Liver (tissue), 9 donors: ENCODE data around the gene NCOR1. TPM values are rescaled to one million over a fixed set of nuclear protein-coding genes. Genes with fewer than 3 reads are reported as not detected.

Experiments used
- DNase-seq: peaks from one replicate; pipeline ENCODE4 v3.0.0-alpha.2; 2017; ENCODE audit warnings: low spot score
- H3K27ac ChIP-seq, 2 donors: one replicate each; pipeline ENCODE4 v1.7.0; 2013; ENCODE audit warnings: inconsistent platforms in 2 of 2, low read length in 2 of 2, control low read depth in 1 of 2, low read depth in 1 of 2, mild to moderate bottlenecking in 1 of 2
- H3K27me3 ChIP-seq, 4 donors: one replicate each; pipeline versions ENCODE4 v1.6.1 to v1.7.0; 2013; ENCODE audit warnings: low read length in 3 of 4, inconsistent platforms in 1 of 4, mild to moderate bottlenecking in 1 of 4, moderate library complexity in 1 of 4; ENCODE audit not compliant: control insufficient read depth in 4 of 4, insufficient read depth in 4 of 4
- H3K36me3 ChIP-seq, 4 donors: one replicate each; pipeline versions ENCODE4 v1.6.1 to v1.7.0; 2013; ENCODE audit warnings: low read length in 3 of 4, mild to moderate bottlenecking in 3 of 4, low read depth in 1 of 4, moderate library complexity in 1 of 4; ENCODE audit not compliant: control insufficient read depth in 4 of 4, insufficient read depth in 3 of 4
- H3K4me1 ChIP-seq, 4 donors: one replicate each; pipeline versions ENCODE4 v1.6.1 to v1.7.0; 2013; ENCODE audit warnings: low read length in 3 of 4, mild to moderate bottlenecking in 3 of 4, moderate library complexity in 1 of 4; ENCODE audit not compliant: control insufficient read depth in 4 of 4, insufficient read depth in 4 of 4
- H3K4me3 ChIP-seq, 3 donors: one replicate each; pipeline versions ENCODE4 v1.6.1 to v1.7.0; 2013; ENCODE audit warnings: low read length in 3 of 3, control low read depth in 1 of 3, low read depth in 1 of 3, mild to moderate bottlenecking in 1 of 3
- H3K9ac ChIP-seq, 2 donors: one replicate each; pipeline ENCODE4 v1.7.0; 2013; ENCODE audit warnings: low read length in 2 of 2, mild to moderate bottlenecking in 2 of 2, moderate library complexity in 2 of 2, control low read depth in 1 of 2, low read depth in 1 of 2
- H3K9me3 ChIP-seq, 4 donors: one replicate each; pipeline versions ENCODE4 v1.6.1 to v1.7.0; 2013; ENCODE audit warnings: low read length in 3 of 4; ENCODE audit not compliant: control insufficient read depth in 4 of 4
- ATF3 ChIP-seq: IDR thresholded peaks from 2 replicates; pipeline ENCODE4 v1.6.1; 2016; ENCODE audit warnings: antibody characterized with exemption
- CTCF ChIP-seq: fragments of 150-350 bp; IDR thresholded peaks from 2 replicates; pipeline ENCODE4 v1.5.1; 2017; ENCODE audit warnings: improper control_type of control experiment, low read depth, low read length; ENCODE audit not compliant: missing input control
- EGR1 ChIP-seq, 2 donors: IDR thresholded peaks; 2 replicates each; pipeline ENCODE4 v1.6.1; 2016 to 2018; ENCODE audit warnings: antibody characterized with exemption in 2 of 2, low read depth in 2 of 2
- FOXA1 ChIP-seq: IDR thresholded peaks from 2 replicates; pipeline ENCODE4 v1.6.1; 2016; ENCODE audit warnings: antibody characterized with exemption
- FOXA2 ChIP-seq: IDR thresholded peaks from 2 replicates; pipeline ENCODE4 v1.6.1; 2016; ENCODE audit warnings: antibody characterized with exemption
- GABPA ChIP-seq, 2 donors: IDR thresholded peaks in 1 of 2; conservative IDR thresholded peaks in 1 of 2; 2 replicates each; pipeline ENCODE4 v1.6.1; 2016; ENCODE audit warnings: antibody characterized with exemption in 2 of 2, mild to moderate bottlenecking in 1 of 2, moderate library complexity in 1 of 2
- HNF4A ChIP-seq, 2 donors: conservative IDR thresholded peaks; 2 replicates each; pipeline ENCODE4 v1.6.1; 2016; ENCODE audit warnings: antibody characterized with exemption in 2 of 2, mild to moderate bottlenecking in 2 of 2
- HNF4G ChIP-seq: IDR thresholded peaks from 2 replicates; pipeline ENCODE4 v1.6.1; 2016; ENCODE audit warnings: antibody characterized with exemption
- JUND ChIP-seq, 2 donors: IDR thresholded peaks; 2 replicates each; pipeline ENCODE4 v1.6.1; 2016; ENCODE audit warnings: antibody characterized with exemption in 2 of 2
- MAX ChIP-seq: IDR thresholded peaks from 2 replicates; pipeline ENCODE4 v1.6.1; 2016; ENCODE audit warnings: antibody characterized with exemption
- NR2F2 ChIP-seq: IDR thresholded peaks from 2 replicates; pipeline ENCODE4 v1.6.1; 2016; ENCODE audit warnings: antibody characterized with exemption
- RAD21 ChIP-seq, 2 donors: IDR thresholded peaks; 2 replicates each; pipeline ENCODE4 v1.6.1; 2016; ENCODE audit warnings: antibody characterized with exemption in 2 of 2, mild to moderate bottlenecking in 2 of 2
- REST ChIP-seq: IDR thresholded peaks from 2 replicates; pipeline ENCODE4 v1.6.1; 2016; ENCODE audit warnings: antibody characterized with exemption, mild to moderate bottlenecking
- RXRA ChIP-seq, 2 donors: IDR thresholded peaks; 2 replicates each; pipeline ENCODE4 v1.6.1; 2017 to 2018; ENCODE audit warnings: antibody characterized with exemption in 2 of 2, mild to moderate bottlenecking in 1 of 2
- SP1 ChIP-seq: IDR thresholded peaks from 2 replicates; pipeline ENCODE4 v1.6.1; 2018; ENCODE audit warnings: antibody characterized with exemption, mild to moderate bottlenecking
- TAF1 ChIP-seq: conservative IDR thresholded peaks from 2 replicates; pipeline ENCODE4 v1.6.1; 2016; ENCODE audit warnings: antibody characterized with exemption, mild to moderate bottlenecking
- YY1 ChIP-seq: IDR thresholded peaks from 2 replicates; pipeline ENCODE4 v1.6.1; 2016; ENCODE audit warnings: antibody characterized with exemption, mild to moderate bottlenecking
- ZBTB33 ChIP-seq: IDR thresholded peaks from 2 replicates; pipeline ENCODE4 v1.6.1; 2016; ENCODE audit warnings: antibody characterized with exemption
- WGBS: extraction: QIAGEN DNeasy Blood & Tissue Kit; methylation state at CpG from one replicate; pipeline ENCODE4 v1.1.7; 2013; 5-methylcytosine and 5-hydroxymethylcytosine counted together
- polyA plus RNA-seq, 2 donors: library from polyadenylated mRNA; stranded (reverse) in 1 of 2; unstranded in 1 of 2; fragments of 200-250 nt in 1 of 2; fragments of >200 nt in 1 of 2; fragmentation: Nextera tagmentation in 1 of 2; extraction: Ambion mirVana in 1 of 2; gene quantifications; one replicate each; pipeline versions ENCODE4 v1.2.1 to v1.2.3, GENCODE V29; 2013 to 2015
- total RNA-seq, 2 donors: library from RNA; depleted of rRNA; stranded (reverse); fragments of >200 nt; gene quantifications; one replicate each; pipeline ENCODE4 v1.2.3, GENCODE V29; 2014
- donor health status: healthy.
- donor health status: healthy.
- donor health status: healthy.
- donor health status: healthy.
- donor health status: healthy.

Gene NCOR1
- total and polyA plus RNA-seq, 4 donors, result 23.6 to 94.8 (median 77.0) TPM

GRCh38 chr17:16033729-16034349 is 181.5 kb downstream of the NCOR1 start:
- TF ChIP-seq EGR1 (IDR thresholded peaks at IDR 0.05; ENCODE audit: low read depth in 2 of 2), result no peak
- no peak for TF ChIP-seq FOXA1
- no peak for TF ChIP-seq ZBTB33
- TF ChIP-seq CTCF, result no peak
- TF ChIP-seq JUND (IDR thresholded peaks at IDR 0.05), result no peak
- TF ChIP-seq FOXA2, result no peak
- no peak for TF ChIP-seq YY1
- no peak for TF ChIP-seq SP1
- no peak for TF ChIP-seq NR2F2
- TF ChIP-seq REST, result no peak
- no peak for TF ChIP-seq RXRA (IDR thresholded peaks at IDR 0.05)
- no peak for TF ChIP-seq HNF4A (conservative IDR thresholded peaks at IDR 0.05)
- TF ChIP-seq HNF4G, result no peak
- TF ChIP-seq ATF3, result no peak
- no peak for TF ChIP-seq RAD21 (IDR thresholded peaks at IDR 0.05)
- no peak for TF ChIP-seq TAF1
- TF ChIP-seq MAX, result no peak
- no peak for TF ChIP-seq GABPA (IDR thresholded peaks at IDR 0.05 in 1 of 2, conservative IDR thresholded peaks at IDR 0.05 in 1 of 2)
- Histone ChIP-seq H3K4me1 (peaks cover 0 to 3% (median 0%) of the 10 kb centered on the region in 4 donors), H3K36me3 (peaks cover 10 to 65% (median 57%) of the 10 kb centered on the region in 4 donors), H3K27me3 (no peaks in the 10 kb centered on the region), H3K27ac (no peak overlapping the region), H3K4me3 (no peak overlapping the region), H3K9ac (no peak overlapping the region), H3K9me3 (no peaks in the 10 kb centered on the region)
- no peak for DNase-seq
- WGBS, result 95% methylated on average over 7 of the region's 7 CpGs
